D721Med (cell line): Measurements from ENCODE around the gene FIBP.

Experiments used
- DNase-seq: peaks from one replicate; pipeline ENCODE4 v3.0.0; 2011; ENCODE audit warnings: low spot score; ENCODE audit not compliant: insufficient read length
- FAIRE-seq: peaks from 2 replicates; lab custom pipeline; 2011; peaks lifted over from hg19 to GRCh38; lab: Jason Lieb, UNC
- CTCF ChIP-seq: IDR thresholded peaks from 2 replicates; pipeline ENCODE4 v1.5.1; 2012; ENCODE audit warnings: mild to moderate bottlenecking, control low read depth; ENCODE audit not compliant: insufficient read depth; ENCODE audit errors: missing control alignments

Gene FIBP

DNA sequence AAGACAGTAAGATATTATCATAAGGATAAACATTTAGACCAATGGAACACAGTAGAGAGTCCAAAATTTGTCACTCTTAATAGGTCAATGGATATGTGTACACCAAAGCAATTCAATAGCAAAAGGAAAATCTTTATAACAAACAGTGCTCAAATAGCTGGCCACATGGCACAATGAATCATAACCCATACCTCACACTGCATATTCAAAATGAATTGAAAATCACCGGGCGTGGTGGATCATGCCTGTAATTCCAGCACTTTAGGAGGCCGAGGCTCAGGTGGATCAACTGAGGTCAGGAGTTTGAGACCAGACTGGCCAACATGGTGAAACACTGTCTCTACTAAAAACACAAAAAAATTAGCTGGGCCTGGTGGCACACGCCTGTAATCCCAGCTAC, 46.1 kb downstream of the FIBP start:
- FAIRE-seq (no peak), DNase-seq (no peak)
- no peak for TF ChIP-seq CTCF

DNA sequence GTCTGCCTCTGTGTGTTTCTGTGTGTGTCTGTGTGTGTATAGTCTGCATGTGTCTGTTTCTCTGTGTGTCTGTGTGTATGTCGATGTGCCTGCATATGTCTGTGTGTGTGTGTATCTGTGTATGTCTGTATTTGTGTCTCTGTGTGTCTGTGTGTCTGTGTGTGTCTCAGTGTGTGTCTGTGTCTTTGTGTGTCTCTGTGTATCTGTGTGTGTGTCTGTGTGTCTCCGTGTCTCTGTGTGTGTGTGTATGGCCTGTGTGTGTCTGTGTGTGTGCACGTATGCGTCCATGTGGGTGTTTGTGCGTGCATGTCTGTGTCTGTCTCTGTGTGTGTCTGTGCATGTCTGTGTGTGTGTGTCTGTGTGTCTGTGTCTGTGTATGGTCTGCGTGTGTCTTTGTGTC, 54.1 kb downstream of the FIBP start:
- DNase-seq: no peak
- no peak for FAIRE-seq
- no peak for TF ChIP-seq CTCF
